Measurements from ENCODE around the gene ARID1B.

Gene ARID1B

GRCh38 chr6:157187182-157188083 lies 410.3 kb downstream of the ARID1B start:
- Histone ChIP-seq H3K79me2 (peaks cover 2% of the 10 kb centered on the region), H3K27me3 (ENCODE audit: control insufficient read depth, insufficient read depth, low read length) (no peaks in the 10 kb centered on the region), H3K9ac (no peak overlapping the region), H3K9me3 (ENCODE audit: control insufficient read depth, low read length) (no peaks in the 10 kb centered on the region), H3K4me1 (peaks cover 8% of the 10 kb centered on the region), H3K27ac (peak overlapping the region; percentile 39), H3K4me3 (ENCODE audit: low read depth, low read length) (no peak overlapping the region), H3K4me2 (ENCODE audit: low read length) (peak overlapping the region; percentile 49), H3K36me3 (ENCODE audit: control insufficient read depth, insufficient read depth, low read length) (no peaks in the 10 kb centered on the region), H2AFZ (no peak overlapping the region)
- TF ChIP-seq CTCF (IDR thresholded peaks at IDR 0.05): no peak

- no peaks in the 10 kb centered on the region for H3K36me3 ChIP-seq (ENCODE audit: control insufficient read depth, insufficient read depth, low read length)
These were observed 411.0 kb downstream of the ARID1B start for GRCh38 chr6:157188213-157188612.

GRCh38 chr6:157193443-157193996 lies 416.3 kb downstream of the ARID1B start:
- no peak for TF ChIP-seq CTCF (IDR thresholded peaks at IDR 0.05)
- no peak overlapping the region for H2AFZ ChIP-seq
- H3K4me2 ChIP-seq (ENCODE audit: low read length): peak overlapping the region; percentile 42
- no peak overlapping the region for H3K9ac ChIP-seq
- no peaks in the 10 kb centered on the region for H3K9me3 ChIP-seq (ENCODE audit: control insufficient read depth, low read length)
- peak overlapping the region; percentile 77 for H3K27ac ChIP-seq
- peak overlapping the region; percentile 33 for H3K4me3 ChIP-seq (ENCODE audit: low read depth, low read length)
- no peaks in the 10 kb centered on the region for H3K27me3 ChIP-seq (ENCODE audit: control insufficient read depth, insufficient read depth, low read length)
- H3K36me3 ChIP-seq (ENCODE audit: control insufficient read depth, insufficient read depth, low read length): no peaks in the 10 kb centered on the region
- H3K4me1 ChIP-seq: peaks cover 46% of the 10 kb centered on the region
- H3K79me2 ChIP-seq: peaks cover 2% of the 10 kb centered on the region

More at GRCh38 chr6:157188213-157188612, 411.0 kb downstream of the ARID1B start:
- H3K27ac ChIP-seq: no peak overlapping the region
- no peak overlapping the region for H3K4me3 ChIP-seq (ENCODE audit: low read depth, low read length)
- TF ChIP-seq CTCF (IDR thresholded peaks at IDR 0.05): no peak
- no peaks in the 10 kb centered on the region for H3K27me3 ChIP-seq (ENCODE audit: control insufficient read depth, insufficient read depth, low read length)
- H3K4me1 ChIP-seq: peaks cover 9% of the 10 kb centered on the region
- H2AFZ ChIP-seq: no peak overlapping the region
- H3K4me2 ChIP-seq (ENCODE audit: low read length): no peak overlapping the region
- H3K9me3 ChIP-seq (ENCODE audit: control insufficient read depth, low read length): no peaks in the 10 kb centered on the region
- H3K9ac ChIP-seq: no peak overlapping the region
- H3K79me2 ChIP-seq: peaks cover 2% of the 10 kb centered on the region

GRCh38 chr6:157194110-157194509 lies 416.9 kb downstream of the ARID1B start:
- Histone ChIP-seq H3K4me1 (peaks cover 52% of the 10 kb centered on the region), H3K27me3 (ENCODE audit: control insufficient read depth, insufficient read depth, low read length) (no peaks in the 10 kb centered on the region), H3K4me3 (ENCODE audit: low read depth, low read length) (peak overlapping the region; percentile 33), H2AFZ (no peak overlapping the region), H3K9ac (no peak overlapping the region), H3K9me3 (ENCODE audit: control insufficient read depth, low read length) (no peaks in the 10 kb centered on the region), H3K36me3 (ENCODE audit: control insufficient read depth, insufficient read depth, low read length) (no peaks in the 10 kb centered on the region), H3K4me2 (ENCODE audit: low read length) (peak overlapping the region; percentile 42), H3K27ac (peak overlapping the region; percentile 77), H3K79me2 (peaks cover 2% of the 10 kb centered on the region)
- TF ChIP-seq CTCF (IDR thresholded peaks at IDR 0.05): no peak
